ENCODE measurements around the gene BCO1.

GRCh38 chr16:81335669-81336068 lies 97.2 kb downstream of the BCO1 start:
- TF ChIP-seq CTCF (IDR thresholded peaks at IDR 0.05): no peak
- no peak for TF ChIP-seq POLR2AphosphoS5 (IDR thresholded peaks at IDR 0.05)
- no peak for TF ChIP-seq POLR2A (IDR thresholded peaks at IDR 0.05)
- no peak for TF ChIP-seq EP300 (IDR thresholded peaks at IDR 0.05)

All from sigmoid colon (tissue), 4 donors.